ENCODE measurements around the gene KCNA10. TPM values are rescaled to one million over a fixed set of nuclear protein-coding genes. Genes with fewer than 3 reads are reported as not detected.

KCNA10 gene
- total RNA-seq, 1 experiment from 2014 or later: not detected

GRCh38 chr1:110477445-110477957, 41.5 kb downstream of the KCNA10 start:
- H3K27me3 ChIP-seq (ENCODE audit: insufficient read depth, low read length): no peaks in the 10 kb centered on the region
- peak overlapping the region; percentile 57 for H3K9ac ChIP-seq (ENCODE audit: low read length)
- H3K4me1 ChIP-seq (ENCODE audit: control insufficient read depth in 1 of 2, insufficient read depth in 2 of 2, low read length in 2 of 2): peaks cover 23 to 40% of the 10 kb centered on the region in 2 experiments
- no peaks in the 10 kb centered on the region for H3K9me2 ChIP-seq (ENCODE audit: insufficient read depth)
- peak overlapping the region; percentile 72 for H3K27ac ChIP-seq (ENCODE audit: low read depth, low read length)
- DNase-seq (ENCODE audit: low read depth, low spot score) (peak; percentile 85), ATAC-seq (peak; percentile 85)
- H3K4me2 ChIP-seq (ENCODE audit: low read length): peak overlapping the region; percentile 71
- no peaks in the 10 kb centered on the region for H3K9me3 ChIP-seq (ENCODE audit: control insufficient read depth in 1 of 2, insufficient read depth in 1 of 2, low read depth in 1 of 2, low read length in 2 of 2)
- CTCF ChIA-PET: interaction anchor here (0.7 to 21.6 kb wide), 6 partner anchors 14 to 270 kb away, joined by 3 to 203 read pairs (median 6); no protein-coding TSS in a partner anchor
- H3K79me2 ChIP-seq (ENCODE audit: insufficient read depth, low read length): no peaks in the 10 kb centered on the region
- peak overlapping the region; percentile 63 for H2AFZ ChIP-seq (ENCODE audit: low read depth, low read length, poor library complexity, severe bottlenecking)
- no peaks in the 10 kb centered on the region for H4K20me1 ChIP-seq (ENCODE audit: insufficient read depth)
- POLR2A ChIA-PET: interaction anchor here (1.4 kb wide), 1 partner anchor 138 kb away, joined by 3 read pairs; the partner anchor contains the start of gene RBM15
- RAD21 ChIA-PET (ENCODE audit: low non-redundant PET in 1 of 2, low total read pairs in 2 of 2, uncharacterized antibody in 2 of 2, unreplicated experiment in 2 of 2): interaction anchor here (0.8 to 2.4 kb wide), 5 partner anchors 17 to 65 kb away, joined by 3 to 11 read pairs (median 3); no protein-coding TSS in a partner anchor
- BruUV-seq (replicated peaks): no TSS peak
- intact Hi-C loops (cut with micrococcal nuclease): loop anchor here (1.0 to 5.0 kb wide), 2 partner anchors 19 to 140 kb away; no protein-coding TSS in a partner anchor
- H3K4me3 ChIP-seq (replicated peaks in 1 of 2; ENCODE audit: low read depth in 1 of 2, low read length in 2 of 2): peak overlapping the region in 1 of 2 experiments; percentile 34; a peak in 2 of 4 replicates
- H3K36me3 ChIP-seq (ENCODE audit: control insufficient read depth in 1 of 2, insufficient read depth in 2 of 2, low read length in 2 of 2): no peaks in the 10 kb centered on the region
- TF ChIP-seq, protein P1, sequence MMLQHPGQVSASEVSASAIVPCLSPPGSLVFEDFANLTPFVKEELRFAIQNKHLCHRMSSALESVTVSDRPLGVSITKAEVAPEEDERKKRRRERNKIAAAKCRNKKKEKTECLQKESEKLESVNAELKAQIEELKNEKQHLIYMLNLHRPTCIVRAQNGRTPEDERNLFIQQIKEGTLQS (IDR thresholded peaks at IDR 0.05): no peak
- TF ChIP-seq REST (IDR thresholded peaks at IDR 0.05; ENCODE audit: low read depth) (no peak), ELF1 (IDR thresholded peaks at IDR 0.05; ENCODE audit: borderline replicate concordance, low read depth) (no peak), FOSL1 (IDR thresholded peaks at IDR 0.05; ENCODE audit: low read depth) (peak; percentile 64; the same call in 1 of the 2 replicates), EGR1 (IDR thresholded peaks at IDR 0.05; ENCODE audit: low read depth) (no peak), YY1 (IDR thresholded peaks at IDR 0.05; ENCODE audit: extremely low read depth, insufficient replicate concordance, low read depth, low read length) (no peak), SRF (IDR thresholded peaks at IDR 0.05; ENCODE audit: low read depth) (0 out of 2 replicates have a peak, but pooled peaks have one; percentile 56), ZNF274 (IDR thresholded peaks at IDR 0.05; ENCODE audit: low read depth, low read length) (no peak), ZFX (IDR thresholded peaks at IDR 0.05) (no peak), EZH2phosphoT487 (IDR thresholded peaks at IDR 0.05; ENCODE audit: borderline replicate concordance) (no peak), SP1 (IDR thresholded peaks at IDR 0.05; ENCODE audit: low read depth) (no peak; the same call in 1 of the 2 replicates), SIN3A (IDR thresholded peaks at IDR 0.05; ENCODE audit: low read depth) (peak; percentile 38; the same call in 1 of the 2 replicates), EZH2 (IDR thresholded peaks at IDR 0.05) (no peak), POLR2AphosphoS5 (IDR thresholded peaks at IDR 0.05; ENCODE audit: low read depth, low read length) (no peak), CBX3 (IDR thresholded peaks at IDR 0.05; ENCODE audit: low read depth) (peak; percentile 60; the same call in 1 of the 2 replicates), POLR2A (IDR thresholded peaks at IDR 0.05; ENCODE audit: borderline replicate concordance, extremely low read depth, insufficient read depth, insufficient read length) (no peak)
- TF ChIP-seq, protein P2, sequence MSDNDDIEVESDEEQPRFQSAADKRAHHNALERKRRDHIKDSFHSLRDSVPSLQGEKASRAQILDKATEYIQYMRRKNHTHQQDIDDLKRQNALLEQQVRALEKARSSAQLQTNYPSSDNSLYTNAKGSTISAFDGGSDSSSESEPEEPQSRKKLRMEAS (IDR thresholded peaks at IDR 0.05): peak; percentile 54; the same call in 1 of the 2 replicates
- TF ChIP-seq, protein P3, sequence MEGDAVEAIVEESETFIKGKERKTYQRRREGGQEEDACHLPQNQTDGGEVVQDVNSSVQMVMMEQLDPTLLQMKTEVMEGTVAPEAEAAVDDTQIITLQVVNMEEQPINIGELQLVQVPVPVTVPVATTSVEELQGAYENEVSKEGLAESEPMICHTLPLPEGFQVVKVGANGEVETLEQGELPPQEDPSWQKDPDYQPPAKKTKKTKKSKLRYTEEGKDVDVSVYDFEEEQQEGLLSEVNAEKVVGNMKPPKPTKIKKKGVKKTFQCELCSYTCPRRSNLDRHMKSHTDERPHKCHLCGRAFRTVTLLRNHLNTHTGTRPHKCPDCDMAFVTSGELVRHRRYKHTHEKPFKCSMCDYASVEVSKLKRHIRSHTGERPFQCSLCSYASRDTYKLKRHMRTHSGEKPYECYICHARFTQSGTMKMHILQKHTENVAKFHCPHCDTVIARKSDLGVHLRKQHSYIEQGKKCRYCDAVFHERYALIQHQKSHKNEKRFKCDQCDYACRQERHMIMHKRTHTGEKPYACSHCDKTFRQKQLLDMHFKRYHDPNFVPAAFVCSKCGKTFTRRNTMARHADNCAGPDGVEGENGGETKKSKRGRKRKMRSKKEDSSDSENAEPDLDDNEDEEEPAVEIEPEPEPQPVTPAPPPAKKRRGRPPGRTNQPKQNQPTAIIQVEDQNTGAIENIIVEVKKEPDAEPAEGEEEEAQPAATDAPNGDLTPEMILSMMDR (IDR thresholded peaks at IDR 0.05 in 2 of 3, conservative IDR thresholded peaks at IDR 0.05 in 1 of 3; ENCODE audit: borderline replicate concordance in 1 of 3, insufficient read depth in 1 of 3, low read depth in 2 of 3, low read length in 2 of 3): peak; percentile 40 to 83 (median 81); a peak in 5 of 6 replicates
- TF ChIP-seq, protein P4, sequence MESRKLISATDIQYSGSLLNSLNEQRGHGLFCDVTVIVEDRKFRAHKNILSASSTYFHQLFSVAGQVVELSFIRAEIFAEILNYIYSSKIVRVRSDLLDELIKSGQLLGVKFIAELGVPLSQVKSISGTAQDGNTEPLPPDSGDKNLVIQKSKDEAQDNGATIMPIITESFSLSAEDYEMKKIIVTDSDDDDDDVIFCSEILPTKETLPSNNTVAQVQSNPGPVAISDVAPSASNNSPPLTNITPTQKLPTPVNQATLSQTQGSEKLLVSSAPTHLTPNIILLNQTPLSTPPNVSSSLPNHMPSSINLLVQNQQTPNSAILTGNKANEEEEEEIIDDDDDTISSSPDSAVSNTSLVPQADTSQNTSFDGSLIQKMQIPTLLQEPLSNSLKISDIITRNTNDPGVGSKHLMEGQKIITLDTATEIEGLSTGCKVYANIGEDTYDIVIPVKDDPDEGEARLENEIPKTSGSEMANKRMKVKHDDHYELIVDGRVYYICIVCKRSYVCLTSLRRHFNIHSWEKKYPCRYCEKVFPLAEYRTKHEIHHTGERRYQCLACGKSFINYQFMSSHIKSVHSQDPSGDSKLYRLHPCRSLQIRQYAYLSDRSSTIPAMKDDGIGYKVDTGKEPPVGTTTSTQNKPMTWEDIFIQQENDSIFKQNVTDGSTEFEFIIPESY (IDR thresholded peaks at IDR 0.05; ENCODE audit: extremely low read depth, insufficient replicate concordance, low read length): no peak
